ENCODE measurements around the gene CPNE2. TPM values are rescaled to one million over a fixed set of nuclear protein-coding genes. Genes with fewer than 3 reads are reported as not detected.

CPNE2 gene
- total and polyA plus RNA-seq, 2 of the 8 experiments (the other 6 are each of a cell fraction or from before 2014, with no cell fraction given) = 10.6 to 39.5 TPM

DNA sequence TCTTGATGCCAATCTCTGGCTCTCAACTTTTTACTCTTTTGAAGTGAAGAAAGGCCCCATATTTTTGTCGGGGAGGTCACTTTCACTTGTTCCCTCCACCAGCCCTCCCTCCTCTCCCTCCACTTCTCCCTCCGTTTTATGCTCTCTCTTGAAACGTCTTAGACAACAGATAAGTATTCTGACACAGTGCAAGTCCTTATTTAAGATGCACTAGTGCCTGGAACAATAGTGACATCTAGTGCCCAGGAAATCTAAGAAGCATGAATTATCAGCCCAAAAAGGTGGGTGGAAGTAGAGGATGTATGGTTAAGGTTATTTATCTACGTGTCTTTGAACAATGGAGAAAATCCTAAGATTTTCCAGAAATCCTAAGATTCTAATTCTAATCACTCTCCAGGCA is 75.6 kb downstream of the CPNE2 start:
- H3K56ac ChIP-seq (replicated peaks; ENCODE audit: insufficient read length, low read depth, low read length) = no peak overlapping the region
- peaks cover 0 to 1% of the 10 kb centered on the region in 2 experiments for H4K20me1 ChIP-seq (replicated peaks in 1 of 2; ENCODE audit: control insufficient read depth in 1 of 2, insufficient read depth in 2 of 2, low read length in 2 of 2)
- no peak overlapping the region for H4K5ac ChIP-seq (ENCODE audit: insufficient read length, low read depth, low read length)
- TF ChIP-seq, protein P1, sequence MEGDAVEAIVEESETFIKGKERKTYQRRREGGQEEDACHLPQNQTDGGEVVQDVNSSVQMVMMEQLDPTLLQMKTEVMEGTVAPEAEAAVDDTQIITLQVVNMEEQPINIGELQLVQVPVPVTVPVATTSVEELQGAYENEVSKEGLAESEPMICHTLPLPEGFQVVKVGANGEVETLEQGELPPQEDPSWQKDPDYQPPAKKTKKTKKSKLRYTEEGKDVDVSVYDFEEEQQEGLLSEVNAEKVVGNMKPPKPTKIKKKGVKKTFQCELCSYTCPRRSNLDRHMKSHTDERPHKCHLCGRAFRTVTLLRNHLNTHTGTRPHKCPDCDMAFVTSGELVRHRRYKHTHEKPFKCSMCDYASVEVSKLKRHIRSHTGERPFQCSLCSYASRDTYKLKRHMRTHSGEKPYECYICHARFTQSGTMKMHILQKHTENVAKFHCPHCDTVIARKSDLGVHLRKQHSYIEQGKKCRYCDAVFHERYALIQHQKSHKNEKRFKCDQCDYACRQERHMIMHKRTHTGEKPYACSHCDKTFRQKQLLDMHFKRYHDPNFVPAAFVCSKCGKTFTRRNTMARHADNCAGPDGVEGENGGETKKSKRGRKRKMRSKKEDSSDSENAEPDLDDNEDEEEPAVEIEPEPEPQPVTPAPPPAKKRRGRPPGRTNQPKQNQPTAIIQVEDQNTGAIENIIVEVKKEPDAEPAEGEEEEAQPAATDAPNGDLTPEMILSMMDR (IDR thresholded peaks at IDR 0.05; ENCODE audit: control extremely low read depth in 1 of 3, insufficient read depth in 1 of 3, low read depth in 1 of 3, low read length in 3 of 3) = peak in 2 of 3 experiments; percentile 41 to 49; a peak in 2 of 4 replicates
- TF ChIP-seq RXRA (IDR thresholded peaks at IDR 0.05; ENCODE audit: insufficient read depth, low read depth, low read length) (no peak), JUND (IDR thresholded peaks at IDR 0.05; ENCODE audit: low read length) (no peak), RAD21 (IDR thresholded peaks at IDR 0.05 in 1 of 2, conservative IDR thresholded peaks at IDR 0.05 in 1 of 2; ENCODE audit: low read depth in 2 of 2, low read length in 2 of 2) (peak; percentile 79 to 83)
- no peak overlapping the region for H3K14ac ChIP-seq (ENCODE audit: insufficient read length)
- H3K18ac ChIP-seq (ENCODE audit: extremely low read depth, low read length) = no peak overlapping the region
- H2BK15ac ChIP-seq (ENCODE audit: low read length) = no peak overlapping the region
- no peaks in the 10 kb centered on the region for H3K9me3 ChIP-seq (ENCODE audit: insufficient read depth in 2 of 2, low read depth in 1 of 2, low read length in 1 of 2)
- 81% methylated on average over 4 of the region's 4 CpGs; no CpG with 5 or more reads in 1 of the 2 experiments for WGBS, 2 experiments (ENCODE audit: extremely low coverage in 1 of 2, insufficient coverage in 1 of 2, insufficient read length in 1 of 2, insufficient replicate concordance in 2 of 2, low coverage in 1 of 2, low lambda C conversion rate in 2 of 2, missing lambda C conversion rate in 1 of 2)
- ChIA-PET POLR2A (ENCODE audit: partially characterized antibody) (no interaction called here), CTCF (ENCODE audit: partially characterized antibody) (interaction anchor here (0.9 to 1.9 kb wide), 4 partner anchors 11 to 191 kb away, joined by 3 to 10 read pairs (median 4); no protein-coding TSS in a partner anchor)
- no peak overlapping the region for H2BK5ac ChIP-seq (ENCODE audit: low read depth, low read length)
- no peaks in the 10 kb centered on the region for H3K79me1 ChIP-seq (ENCODE audit: low read depth, low read length)
- H3K36me3 ChIP-seq (ENCODE audit: control insufficient read depth in 2 of 4, insufficient read depth in 4 of 4, low read length in 3 of 4) = peaks cover 18 to 76% (median 66%) of the 10 kb centered on the region in 4 experiments
- H3K23ac ChIP-seq (ENCODE audit: insufficient read length) = no peak overlapping the region
- H3K4ac ChIP-seq (replicated peaks; ENCODE audit: insufficient read length, low read depth, low read length) = no peak overlapping the region
- no peaks in the 10 kb centered on the region for H3K27me3 ChIP-seq (replicated peaks in 1 of 4; ENCODE audit: control insufficient read depth in 3 of 4, extremely low read depth in 1 of 4, insufficient read depth in 3 of 4, low read length in 3 of 4)
- H4K8ac ChIP-seq (ENCODE audit: extremely low read depth, insufficient read depth, low read length) = no peak overlapping the region
- H3K4me2 ChIP-seq (ENCODE audit: insufficient read depth in 1 of 2, low read depth in 2 of 2, low read length in 2 of 2) = no peak overlapping the region
- H2BK12ac ChIP-seq (ENCODE audit: low read depth, low read length) = no peak overlapping the region
- DNase-seq (ENCODE audit: low read depth in 1 of 2, low spot score in 2 of 2) = no peak
- no peaks in the 10 kb centered on the region for H3K23me2 ChIP-seq (ENCODE audit: low read depth, low read length)
- no peak overlapping the region for H3K27ac ChIP-seq (ENCODE audit: low read depth, low read length)
- no peak for FAIRE-seq
- no peak overlapping the region for H2AK5ac ChIP-seq (ENCODE audit: low read depth, low read length)
- no peak overlapping the region for H2BK20ac ChIP-seq (ENCODE audit: low read length)
- no peaks in the 10 kb centered on the region for H3K79me2 ChIP-seq (ENCODE audit: control insufficient read depth in 1 of 2, insufficient read depth in 2 of 2, low read length in 2 of 2)
- H4K91ac ChIP-seq (replicated peaks; ENCODE audit: insufficient read length, low read length) = no peak overlapping the region
- no peaks in the 10 kb centered on the region for H3K4me1 ChIP-seq (replicated peaks in 1 of 4; ENCODE audit: control insufficient read depth in 3 of 4, insufficient read depth in 4 of 4, low read length in 3 of 4)
- H3K4me3 ChIP-seq (ENCODE audit: extremely low read depth in 1 of 4, insufficient read depth in 2 of 4, low read depth in 3 of 4, low read length in 4 of 4) = no peak overlapping the region
- no peak overlapping the region for H2BK120ac ChIP-seq (replicated peaks; ENCODE audit: low read depth, low read length)
- H2AFZ ChIP-seq (ENCODE audit: low read length) = no peak overlapping the region
- H3K9ac ChIP-seq (replicated peaks in 1 of 4; ENCODE audit: extremely low read depth in 1 of 4, low read depth in 3 of 4, low read length in 3 of 4) = no peak overlapping the region
